WTC11 (cell line): ENCODE data around the gene TMEM63B. TPM values are rescaled to one million over a fixed set of nuclear protein-coding genes. Genes with fewer than 3 reads are reported as not detected.

Source experiments
- ATAC-seq: fragments of 200-7000 bp; cut with Tn5 transposase; 2 replicates; pipeline ENCODE4 v1.10.0; 2021; ENCODE audit warnings: mild to moderate bottlenecking, moderate library complexity
- CTCF ChIA-PET: fragments of 300-600 bp; sonication (Branson Sonifier 250); formaldehyde crosslinking; loops from one replicate; lab custom pipeline; 2021; ENCODE audit warnings: antibody characterized with exemption; lab: Charles Lee
- POLR2A ChIA-PET: fragments of 350-600 bp; sonication (Branson Sonifier 250); formaldehyde crosslinking; loops from one replicate; lab custom pipeline; 2021; ENCODE audit warnings: antibody characterized with exemption; lab: Charles Lee
- DNase-seq: peaks from one replicate; pipeline ENCODE4 v3.0.0; 2021; ENCODE audit warnings: low spot score
- H3K27ac Mint-ChIP-seq: 2 replicates; pipeline ENCODE4 v1.8.0; 2021; ENCODE audit warnings: mixed read lengths
- H3K27me3 Mint-ChIP-seq: 2 replicates; pipeline ENCODE4 v1.8.0; 2021; ENCODE audit warnings: low read depth, mild to moderate bottlenecking, moderate library complexity, mixed read lengths
- H3K36me3 Mint-ChIP-seq: 2 replicates; pipeline ENCODE4 v1.8.0; 2021; ENCODE audit warnings: mixed read lengths
- H3K4me1 Mint-ChIP-seq: 2 replicates; pipeline ENCODE4 v1.8.0; 2022; ENCODE audit warnings: mixed read lengths
- H3K4me3 Mint-ChIP-seq: 2 replicates; pipeline ENCODE4 v1.8.0; 2021; ENCODE audit warnings: mild to moderate bottlenecking, moderate library complexity, mixed read lengths
- H3K9me3 Mint-ChIP-seq: 2 replicates; pipeline ENCODE4 v1.8.0; 2021; ENCODE audit warnings: mixed read lengths
- ATF6 ChIP-seq: sonication (generic); formaldehyde crosslinking; IDR thresholded peaks from 2 replicates; pipeline ENCODE4 v1.8.1; 2023; ENCODE audit warnings: mild to moderate bottlenecking, missing genetic modification reagents
- ELF4 ChIP-seq: sonication (generic); formaldehyde crosslinking; IDR thresholded peaks from 2 replicates; pipeline ENCODE4 v1.8.1; 2022; ENCODE audit warnings: low read depth, mild to moderate bottlenecking, moderate library complexity, missing genetic modification reagents
- GTF2I ChIP-seq: fragments of 250-450 bp; sonication (Bioruptor Pico); conservative IDR thresholded peaks from 2 replicates; pipeline ENCODE4 v1.4.0; 2021; ENCODE audit warnings: mild to moderate bottlenecking
- NR1H2 ChIP-seq: sonication (generic); formaldehyde crosslinking; IDR thresholded peaks from 2 replicates; pipeline ENCODE4 v1.9.0; 2021; ENCODE audit warnings: mild to moderate bottlenecking, moderate library complexity, missing genetic modification reagents
- PRDM15 ChIP-seq: sonication (generic); formaldehyde crosslinking; IDR thresholded peaks from 2 replicates; pipeline ENCODE4 v1.8.0; 2022; ENCODE audit warnings: missing genetic modification reagents
- PRRX2 ChIP-seq: fragments of 250-450 bp; sonication (Bioruptor Pico); IDR thresholded peaks from 2 replicates; pipeline ENCODE4 v1.8.0; 2021; ENCODE audit warnings: mild to moderate bottlenecking
- SMAD3 ChIP-seq: sonication (generic); formaldehyde crosslinking; IDR thresholded peaks from 2 replicates; pipeline ENCODE4 v1.8.0; 2022; ENCODE audit warnings: missing genetic modification reagents, mild to moderate bottlenecking, borderline replicate concordance
- ZNF138 ChIP-seq: sonication (generic); formaldehyde crosslinking; conservative IDR thresholded peaks from 2 replicates; pipeline ENCODE4 v1.8.1; 2022; ENCODE audit warnings: mild to moderate bottlenecking, moderate library complexity, missing genetic modification reagents
- ZNF232 ChIP-seq: sonication (generic); formaldehyde crosslinking; IDR thresholded peaks from 2 replicates; pipeline ENCODE4 v1.8.0; 2022; ENCODE audit warnings: mild to moderate bottlenecking, missing genetic modification reagents
- ZNF671 ChIP-seq: fragments of 250-450 bp; sonication (Bioruptor Pico); IDR thresholded peaks from 2 replicates; pipeline ENCODE4 v1.8.0; 2021; ENCODE audit warnings: mild to moderate bottlenecking
- total RNA-seq: library from RNA; stranded (reverse); gene quantifications from 3 replicates; pipeline ENCODE4 v1.2.3, GENCODE V29; 2021
- TF ChIP-seq, protein P1 (sequence below): sonication (generic); formaldehyde crosslinking; IDR thresholded peaks from 2 replicates; pipeline ENCODE4 v1.8.0; 2022; ENCODE audit warnings: mild to moderate bottlenecking, missing genetic modification reagents
- TF ChIP-seq, protein P2 (sequence below): sonication (generic); formaldehyde crosslinking; IDR thresholded peaks from 2 replicates; pipeline ENCODE4 v1.8.0; 2023; ENCODE audit warnings: mild to moderate bottlenecking, missing genetic modification reagents
- TF ChIP-seq, protein P3 (sequence below): sonication (generic); formaldehyde crosslinking; IDR thresholded peaks from 2 replicates; pipeline ENCODE4 v1.8.1; 2023; ENCODE audit warnings: mild to moderate bottlenecking, moderate library complexity, missing genetic modification reagents
- TF ChIP-seq, protein P4 (sequence below): fragments of 200-600 bp; IDR thresholded peaks from 2 replicates; pipeline ENCODE4 v1.8.0; 2022; ENCODE audit warnings: antibody characterized with exemption
- TF ChIP-seq, protein P5 (sequence below): fragments of 250-450 bp; sonication (Bioruptor Pico); conservative IDR thresholded peaks from 2 replicates; pipeline ENCODE4 v1.9.0; 2021; ENCODE audit warnings: mild to moderate bottlenecking

Gene TMEM63B
- total RNA-seq, 1 experiment from 2014 or later: 72.8 TPM

- TF ChIP-seq, protein P1, sequence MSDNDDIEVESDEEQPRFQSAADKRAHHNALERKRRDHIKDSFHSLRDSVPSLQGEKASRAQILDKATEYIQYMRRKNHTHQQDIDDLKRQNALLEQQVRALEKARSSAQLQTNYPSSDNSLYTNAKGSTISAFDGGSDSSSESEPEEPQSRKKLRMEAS: no peak
- no peak for TF ChIP-seq NR1H2 (CRISPR knock-in tag)
- no peak for TF ChIP-seq ELF4
- no peak for TF ChIP-seq SMAD3 (CRISPR knock-in tag)
- no peak for TF ChIP-seq PRDM15
Observed at GRCh38 chr6:44171899-44172546, 44.7 kb downstream of the TMEM63B start (continued).

DNA sequence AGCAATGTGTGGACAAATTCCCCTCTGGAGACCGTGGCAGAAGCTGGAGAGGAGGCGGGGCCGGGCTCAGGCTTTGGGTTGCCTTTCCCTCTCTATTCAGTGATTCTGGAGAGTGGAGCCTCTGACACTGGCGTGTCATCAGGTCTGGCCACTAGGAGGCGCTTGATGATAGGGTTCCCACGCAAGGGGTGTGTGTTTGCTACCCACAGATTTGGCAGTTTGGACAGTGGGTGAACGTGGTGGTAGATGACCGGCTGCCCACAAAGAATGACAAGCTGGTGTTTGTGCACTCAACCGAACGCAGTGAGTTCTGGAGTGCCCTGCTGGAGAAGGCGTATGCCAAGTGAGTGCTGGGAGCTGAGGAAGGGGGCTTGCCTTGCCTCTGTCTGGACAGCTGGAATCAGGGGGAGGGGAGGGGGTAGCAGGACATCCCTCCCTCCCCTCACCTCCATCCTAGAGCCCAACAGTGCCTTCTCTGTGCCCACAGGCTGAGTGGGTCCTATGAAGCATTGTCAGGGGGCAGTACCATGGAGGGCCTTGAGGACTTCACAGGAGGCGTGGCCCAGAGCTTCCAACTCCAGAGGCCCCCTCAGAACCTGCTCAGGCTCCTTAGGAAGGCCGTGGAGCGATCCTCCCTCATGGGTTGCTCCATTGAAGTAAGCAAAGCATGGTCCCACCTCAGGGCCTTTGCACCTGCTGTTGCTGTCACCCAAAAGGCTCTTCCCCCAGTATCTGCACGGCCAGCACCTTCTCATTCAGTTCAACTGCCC lies 45.6 kb downstream of the TMEM63B start:
- no peak overlapping the region for H3K4me3 Mint-ChIP-seq
- TF ChIP-seq, protein P2, sequence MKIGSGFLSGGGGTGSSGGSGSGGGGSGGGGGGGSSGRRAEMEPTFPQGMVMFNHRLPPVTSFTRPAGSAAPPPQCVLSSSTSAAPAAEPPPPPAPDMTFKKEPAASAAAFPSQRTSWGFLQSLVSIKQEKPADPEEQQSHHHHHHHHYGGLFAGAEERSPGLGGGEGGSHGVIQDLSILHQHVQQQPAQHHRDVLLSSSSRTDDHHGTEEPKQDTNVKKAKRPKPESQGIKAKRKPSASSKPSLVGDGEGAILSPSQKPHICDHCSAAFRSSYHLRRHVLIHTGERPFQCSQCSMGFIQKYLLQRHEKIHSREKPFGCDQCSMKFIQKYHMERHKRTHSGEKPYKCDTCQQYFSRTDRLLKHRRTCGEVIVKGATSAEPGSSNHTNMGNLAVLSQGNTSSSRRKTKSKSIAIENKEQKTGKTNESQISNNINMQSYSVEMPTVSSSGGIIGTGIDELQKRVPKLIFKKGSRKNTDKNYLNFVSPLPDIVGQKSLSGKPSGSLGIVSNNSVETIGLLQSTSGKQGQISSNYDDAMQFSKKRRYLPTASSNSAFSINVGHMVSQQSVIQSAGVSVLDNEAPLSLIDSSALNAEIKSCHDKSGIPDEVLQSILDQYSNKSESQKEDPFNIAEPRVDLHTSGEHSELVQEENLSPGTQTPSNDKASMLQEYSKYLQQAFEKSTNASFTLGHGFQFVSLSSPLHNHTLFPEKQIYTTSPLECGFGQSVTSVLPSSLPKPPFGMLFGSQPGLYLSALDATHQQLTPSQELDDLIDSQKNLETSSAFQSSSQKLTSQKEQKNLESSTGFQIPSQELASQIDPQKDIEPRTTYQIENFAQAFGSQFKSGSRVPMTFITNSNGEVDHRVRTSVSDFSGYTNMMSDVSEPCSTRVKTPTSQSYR (CRISPR knock-in tag): no peak
- TF ChIP-seq, protein P3, sequence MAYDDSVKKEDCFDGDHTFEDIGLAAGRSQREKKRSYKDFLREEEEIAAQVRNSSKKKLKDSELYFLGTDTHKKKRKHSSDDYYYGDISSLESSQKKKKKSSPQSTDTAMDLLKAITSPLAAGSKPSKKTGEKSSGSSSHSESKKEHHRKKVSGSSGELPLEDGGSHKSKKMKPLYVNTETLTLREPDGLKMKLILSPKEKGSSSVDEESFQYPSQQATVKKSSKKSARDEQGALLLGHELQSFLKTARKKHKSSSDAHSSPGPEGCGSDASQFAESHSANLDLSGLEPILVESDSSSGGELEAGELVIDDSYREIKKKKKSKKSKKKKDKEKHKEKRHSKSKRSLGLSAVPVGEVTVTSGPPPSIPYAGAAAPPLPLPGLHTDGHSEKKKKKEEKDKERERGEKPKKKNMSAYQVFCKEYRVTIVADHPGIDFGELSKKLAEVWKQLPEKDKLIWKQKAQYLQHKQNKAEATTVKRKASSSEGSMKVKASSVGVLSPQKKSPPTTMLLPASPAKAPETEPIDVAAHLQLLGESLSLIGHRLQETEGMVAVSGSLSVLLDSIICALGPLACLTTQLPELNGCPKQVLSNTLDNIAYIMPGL (CRISPR knock-in tag): 0 out of 2 replicates have a peak, but pooled peaks have one; percentile 38
- no peak for TF ChIP-seq ATF6 (CRISPR knock-in tag)
- TF ChIP-seq GTF2I: 0 out of 2 replicates have a peak, but pooled peaks have one; percentile 54
- TF ChIP-seq, protein P4, sequence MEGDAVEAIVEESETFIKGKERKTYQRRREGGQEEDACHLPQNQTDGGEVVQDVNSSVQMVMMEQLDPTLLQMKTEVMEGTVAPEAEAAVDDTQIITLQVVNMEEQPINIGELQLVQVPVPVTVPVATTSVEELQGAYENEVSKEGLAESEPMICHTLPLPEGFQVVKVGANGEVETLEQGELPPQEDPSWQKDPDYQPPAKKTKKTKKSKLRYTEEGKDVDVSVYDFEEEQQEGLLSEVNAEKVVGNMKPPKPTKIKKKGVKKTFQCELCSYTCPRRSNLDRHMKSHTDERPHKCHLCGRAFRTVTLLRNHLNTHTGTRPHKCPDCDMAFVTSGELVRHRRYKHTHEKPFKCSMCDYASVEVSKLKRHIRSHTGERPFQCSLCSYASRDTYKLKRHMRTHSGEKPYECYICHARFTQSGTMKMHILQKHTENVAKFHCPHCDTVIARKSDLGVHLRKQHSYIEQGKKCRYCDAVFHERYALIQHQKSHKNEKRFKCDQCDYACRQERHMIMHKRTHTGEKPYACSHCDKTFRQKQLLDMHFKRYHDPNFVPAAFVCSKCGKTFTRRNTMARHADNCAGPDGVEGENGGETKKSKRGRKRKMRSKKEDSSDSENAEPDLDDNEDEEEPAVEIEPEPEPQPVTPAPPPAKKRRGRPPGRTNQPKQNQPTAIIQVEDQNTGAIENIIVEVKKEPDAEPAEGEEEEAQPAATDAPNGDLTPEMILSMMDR: peak; percentile 88
- TF ChIP-seq PRRX2 (CRISPR knock-in tag): no peak
- TF ChIP-seq ZNF232 (CRISPR knock-in tag): 0 out of 2 replicates have a peak, but pooled peaks have one; percentile 38
- no peak for TF ChIP-seq ZNF671 (CRISPR knock-in tag)
- no peak for TF ChIP-seq ZNF138 (CRISPR knock-in tag)
- TF ChIP-seq, protein P5, sequence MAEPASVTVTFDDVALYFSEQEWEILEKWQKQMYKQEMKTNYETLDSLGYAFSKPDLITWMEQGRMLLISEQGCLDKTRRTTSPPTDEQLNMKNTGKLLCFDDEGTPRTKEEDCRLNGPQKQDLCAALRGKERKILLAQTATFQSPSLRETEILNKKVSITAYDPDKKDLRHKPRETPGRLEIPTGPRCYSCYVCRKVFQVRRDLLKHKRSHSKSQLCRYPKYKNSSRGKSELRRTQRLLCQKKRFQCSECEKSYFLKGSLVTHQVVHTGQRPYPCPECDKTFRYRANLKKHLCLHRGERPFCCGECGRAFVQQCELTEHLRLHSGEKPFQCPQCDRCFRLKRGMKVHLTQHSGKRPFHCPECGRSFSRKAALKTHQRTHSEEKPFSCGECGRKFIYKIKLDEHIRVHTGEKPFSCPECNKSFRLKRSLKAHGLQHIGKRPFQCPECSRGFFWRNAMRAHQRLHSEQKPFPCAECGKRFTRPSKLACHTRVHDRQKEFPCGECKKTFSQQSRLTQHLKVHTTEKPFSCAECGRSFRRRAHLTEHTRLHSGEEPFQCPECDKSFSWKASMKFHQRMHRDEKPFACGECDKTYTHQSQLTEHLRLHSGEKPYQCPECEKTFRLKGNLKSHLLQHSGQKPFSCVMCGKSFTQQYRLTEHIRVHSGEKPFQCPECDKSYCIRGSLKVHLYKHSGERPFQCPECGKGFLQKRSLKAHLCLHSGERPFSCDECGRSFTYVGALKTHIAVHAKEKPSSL (CRISPR knock-in tag): no peak
- TF ChIP-seq, all 79 proteins: peak for 4
- H3K36me3 Mint-ChIP-seq: peaks cover 4% of the 10 kb centered on the region; the same call in 1 of the 2 replicates
- H3K27me3 Mint-ChIP-seq: peaks cover 5% of the 10 kb centered on the region; the same call in 1 of the 2 replicates
- ChIA-PET CTCF (interaction anchor here (0.6 to 3.3 kb wide), 40 partner anchors 8 to 204 kb away, joined by 3 to 64 read pairs (median 6); partner anchors contain the start of genes AARS2, CAPN11, HSP90AB1 and MYMX), POLR2A (interaction anchor here (0.5 to 1.3 kb wide), 3 partner anchors 17 to 84 kb away, joined by 3 to 5 read pairs (median 3); partner anchors contain the start of genes SLC29A1 and SLC35B2)
- peak; percentile 88 for DNase-seq
- H3K4me1 Mint-ChIP-seq: peaks cover 10% of the 10 kb centered on the region
- peaks cover 8% of the 10 kb centered on the region for H3K9me3 Mint-ChIP-seq
- ATAC-seq: peak; percentile 90
- H3K27ac Mint-ChIP-seq: no peak overlapping the region
